ENCODE results near the gene FCRL3.

The FCRL3 gene

GRCh38 chr1:157648317-157648716 is 52.3 kb downstream of the FCRL3 start:
- Mint-ChIP-seq H3K27me3 (peaks cover 16% of the 10 kb centered on the region), H3K27ac (no peak overlapping the region), H3K4me3 (no peak overlapping the region), H3K4me1 (peaks cover 3% of the 10 kb centered on the region), H3K9me3 (no peaks in the 10 kb centered on the region), H3K36me3 (no peaks in the 10 kb centered on the region)
- CTCF ChIA-PET = no interaction called here
- no peak for DNase-seq

DNA sequence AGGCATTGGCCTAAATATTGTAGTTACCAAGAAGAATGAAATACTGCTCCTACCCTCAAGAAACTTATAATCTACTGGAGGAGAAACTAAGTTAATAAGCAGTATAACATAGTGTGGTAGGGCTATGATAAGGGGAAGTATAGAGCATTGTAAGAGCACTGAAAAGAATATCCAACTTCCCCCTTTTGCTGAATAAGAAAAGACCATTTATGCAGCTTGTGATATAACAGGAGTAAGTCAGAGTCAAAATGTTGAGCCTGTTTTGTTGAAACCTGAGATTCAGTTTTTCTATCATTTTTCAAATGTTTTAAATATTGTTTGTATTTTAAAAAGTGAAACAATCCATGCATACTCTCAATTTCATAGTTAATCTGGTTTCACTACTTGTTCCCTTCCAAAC is 54.4 kb downstream of the FCRL3 start:
- Mint-ChIP-seq H3K4me3 (no peak overlapping the region), H3K36me3 (no peaks in the 10 kb centered on the region), H3K9me3 (no peaks in the 10 kb centered on the region), H3K4me1 (no peaks in the 10 kb centered on the region), H3K27ac (no peak overlapping the region), H3K27me3 (peaks cover 13% of the 10 kb centered on the region)
- CTCF ChIA-PET = no interaction called here
- DNase-seq = no peak

GRCh38 chr1:157641177-157641576 is 59.4 kb downstream of the FCRL3 start:
- CTCF ChIA-PET = no interaction called here
- H3K27me3 Mint-ChIP-seq = peaks cover 12% of the 10 kb centered on the region
- H3K27ac Mint-ChIP-seq = no peak overlapping the region
- no peak for DNase-seq
- no peaks in the 10 kb centered on the region for H3K9me3 Mint-ChIP-seq
- H3K4me1 Mint-ChIP-seq = no peaks in the 10 kb centered on the region
- no peaks in the 10 kb centered on the region for H3K36me3 Mint-ChIP-seq
- no peak overlapping the region for H3K4me3 Mint-ChIP-seq

DNA sequence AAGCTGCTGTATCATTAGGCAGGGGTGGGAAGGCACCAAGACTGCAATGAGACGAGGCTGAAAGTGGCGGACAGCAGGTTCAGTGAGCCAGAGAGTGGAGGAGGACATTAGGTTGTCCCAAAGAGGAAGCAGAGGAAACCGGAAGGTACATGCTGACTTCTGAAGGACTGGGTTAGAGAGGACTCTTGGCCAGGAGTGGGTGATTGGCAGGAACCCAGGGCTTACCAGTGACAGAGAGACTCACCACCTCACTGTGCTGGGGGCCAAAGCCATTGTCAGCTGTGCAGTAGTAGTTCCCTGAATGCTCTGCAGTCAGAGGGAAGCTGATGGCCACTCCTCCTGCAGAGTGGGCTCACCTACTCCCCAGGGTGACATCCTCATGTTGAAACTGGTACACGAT is 60.8 kb downstream of the FCRL3 start:
- CTCF ChIA-PET = interaction anchor here (0.6 kb wide), 1 partner anchor 95 kb away, joined by 5 read pairs; no protein-coding TSS in a partner anchor
- H3K36me3 Mint-ChIP-seq = no peaks in the 10 kb centered on the region
- H3K27ac Mint-ChIP-seq = no peak overlapping the region
- H3K4me3 Mint-ChIP-seq = no peak overlapping the region
- H3K27me3 Mint-ChIP-seq = peaks cover 4% of the 10 kb centered on the region
- DNase-seq = no peak
- H3K4me1 Mint-ChIP-seq = no peaks in the 10 kb centered on the region
- no peaks in the 10 kb centered on the region for H3K9me3 Mint-ChIP-seq

DNA sequence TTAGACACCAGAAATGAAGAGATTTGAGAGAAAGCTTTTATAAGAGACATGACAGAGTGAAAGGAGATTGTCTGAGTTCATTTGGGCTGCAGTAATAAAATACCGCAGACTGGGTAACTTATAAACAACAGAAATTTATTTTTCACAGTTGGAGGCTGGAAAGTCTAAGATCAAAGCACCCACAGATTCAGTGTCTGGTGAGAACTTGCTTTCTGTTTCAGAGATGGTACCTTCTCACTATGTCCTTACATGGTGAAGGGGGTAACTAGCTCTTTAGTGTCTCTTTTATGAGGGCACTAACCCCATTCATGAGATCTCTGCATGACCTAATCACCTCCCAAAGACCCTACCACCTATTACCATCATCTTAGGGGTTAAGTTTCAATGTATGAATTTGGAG is 71.8 kb downstream of the FCRL3 start:
- Mint-ChIP-seq H3K4me3 (no peak overlapping the region), H3K27me3 (peaks cover 5% of the 10 kb centered on the region), H3K4me1 (no peaks in the 10 kb centered on the region), H3K36me3 (no peaks in the 10 kb centered on the region), H3K27ac (no peak overlapping the region), H3K9me3 (no peaks in the 10 kb centered on the region)
- no peak for DNase-seq
- CTCF ChIA-PET = interaction anchor here (1.0 kb wide), 1 partner anchor 48 kb away, joined by 4 read pairs; no protein-coding TSS in a partner anchor

Data from activated naive CD4-positive, alpha-beta T cell treated with anti-CD3 and anti-CD28 coated beads, Interleukin-2, amount 10 ng/mL, durations not matched to agents 7 days and 5 days (primary cell).